Measurements from ENCODE around the gene ASAP2.
A peak's percentile ranks its signal among the peaks of the same experiment; 100 is the strongest.

The ASAP2 gene

GRCh38 chr2:9377461-9378097, 171.0 kb downstream of the ASAP2 start:
- Histone ChIP-seq H3K9ac (ENCODE audit: low read length) (no peak overlapping the region), H3K4me1 (ENCODE audit: control insufficient read depth, low read depth, low read length) (no peaks in the 10 kb centered on the region), H3K4ac (ENCODE audit: low read depth, low read length) (no peak overlapping the region), H3K36me3 (ENCODE audit: control insufficient read depth, insufficient read depth, low read length) (peaks cover 2% of the 10 kb centered on the region), H3K27ac (ENCODE audit: low read depth, low read length) (no peak overlapping the region), H3K27me3 (ENCODE audit: insufficient read depth, low read length, poor library complexity) (no peaks in the 10 kb centered on the region), H3K79me2 (ENCODE audit: control insufficient read depth, insufficient read depth, low read length) (no peaks in the 10 kb centered on the region), H2BK5ac (ENCODE audit: low read length) (no peak overlapping the region), H2AK5ac (ENCODE audit: low read length) (no peak overlapping the region), H2BK120ac (ENCODE audit: low read depth, low read length) (no peak overlapping the region), H3K56ac (ENCODE audit: low read length) (no peak overlapping the region), H3K79me1 (ENCODE audit: low read length) (no peaks in the 10 kb centered on the region), H3K23ac (ENCODE audit: low read length) (no peak overlapping the region), H3K4me2 (ENCODE audit: low read length) (no peak overlapping the region), H3K18ac (ENCODE audit: low read length) (no peak overlapping the region), H4K8ac (ENCODE audit: low read depth, low read length) (no peak overlapping the region), H3K4me3 (ENCODE audit: low read length) (no peak overlapping the region), H4K5ac (ENCODE audit: low read length) (no peak overlapping the region), H2BK15ac (replicated peaks; ENCODE audit: low read depth) (no peak overlapping the region)
- DNase-seq = no peak
- no CpG with 5 or more reads among the region's 9 CpGs for WGBS (ENCODE audit: extremely low coverage, insufficient coverage, low lambda C conversion rate)

DNA sequence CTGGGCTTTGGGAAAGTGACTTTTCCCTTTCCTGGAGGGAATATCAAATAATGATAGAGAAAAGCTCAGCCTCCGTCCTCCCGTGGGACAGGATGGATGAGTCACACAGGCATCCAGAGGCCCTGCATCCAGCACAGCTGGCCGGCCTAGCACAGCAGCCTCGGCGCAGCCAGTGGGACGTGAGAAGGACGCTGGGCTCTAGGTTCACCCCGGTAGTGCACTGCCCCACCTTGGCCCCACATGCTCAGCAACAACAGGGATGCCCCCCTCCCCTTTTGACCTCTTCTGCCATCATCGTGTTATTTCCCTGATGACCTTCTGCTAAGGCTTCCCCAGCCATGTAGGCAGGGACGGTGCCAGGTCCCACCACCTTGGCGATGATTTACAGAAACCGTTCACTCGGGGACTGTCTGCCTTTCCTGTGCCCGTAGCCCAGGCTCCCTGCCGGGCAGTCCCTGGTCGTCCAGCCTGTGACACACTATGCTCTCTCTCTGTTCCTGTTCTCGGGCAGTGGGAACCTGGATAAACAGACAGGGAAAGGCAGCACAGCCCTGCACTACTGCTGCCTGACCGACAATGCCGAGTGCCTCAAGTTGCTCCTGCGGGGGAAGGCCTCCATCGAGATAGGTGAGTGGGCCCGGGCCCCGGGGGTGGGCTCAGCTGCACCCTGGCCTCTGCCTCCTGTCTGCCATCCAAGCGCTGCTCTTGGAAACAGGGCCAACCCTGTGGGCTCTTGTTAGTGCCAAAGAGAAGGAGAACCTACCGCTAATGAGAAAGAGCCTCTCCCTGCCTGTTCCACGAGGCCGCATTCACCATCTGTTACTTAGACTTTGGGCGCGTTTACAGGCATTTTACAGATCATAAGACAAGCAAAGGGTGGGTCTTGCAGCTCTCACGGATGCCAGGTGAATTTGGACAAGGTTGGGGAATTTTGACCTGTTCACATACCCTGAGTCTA, 172.1 kb downstream of the ASAP2 start:
- Histone ChIP-seq H3K4ac (ENCODE audit: low read depth, low read length) (no peak overlapping the region), H3K79me1 (ENCODE audit: low read length) (no peaks in the 10 kb centered on the region), H3K23ac (ENCODE audit: low read length) (no peak overlapping the region), H2AK5ac (ENCODE audit: low read length) (no peak overlapping the region), H3K56ac (ENCODE audit: low read length) (no peak overlapping the region), H3K27ac (ENCODE audit: low read depth, low read length) (no peak overlapping the region), H3K36me3 (ENCODE audit: control insufficient read depth, insufficient read depth, low read length) (peaks cover 2% of the 10 kb centered on the region), H3K9ac (ENCODE audit: low read length) (no peak overlapping the region), H4K8ac (ENCODE audit: low read depth, low read length) (no peak overlapping the region), H3K27me3 (ENCODE audit: insufficient read depth, low read length, poor library complexity) (no peaks in the 10 kb centered on the region), H3K79me2 (ENCODE audit: control insufficient read depth, insufficient read depth, low read length) (no peaks in the 10 kb centered on the region), H2BK120ac (ENCODE audit: low read depth, low read length) (no peak overlapping the region), H4K5ac (ENCODE audit: low read length) (no peak overlapping the region), H2BK15ac (replicated peaks; ENCODE audit: low read depth) (no peak overlapping the region), H3K4me3 (ENCODE audit: low read length) (no peak overlapping the region), H3K4me2 (ENCODE audit: low read length) (no peak overlapping the region), H3K18ac (ENCODE audit: low read length) (no peak overlapping the region), H2BK5ac (ENCODE audit: low read length) (no peak overlapping the region), H3K4me1 (ENCODE audit: control insufficient read depth, low read depth, low read length) (no peaks in the 10 kb centered on the region)
- DNase-seq = peak; percentile 55
- WGBS (ENCODE audit: extremely low coverage, insufficient coverage, low lambda C conversion rate) = no CpG with 5 or more reads among the region's 30 CpGs

- Histone ChIP-seq H3K9ac (ENCODE audit: low read length) (no peak overlapping the region), H3K79me2 (ENCODE audit: control insufficient read depth, insufficient read depth, low read length) (no peaks in the 10 kb centered on the region), H3K56ac (ENCODE audit: low read length) (no peak overlapping the region), H3K23ac (ENCODE audit: low read length) (no peak overlapping the region), H3K4ac (ENCODE audit: low read depth, low read length) (no peak overlapping the region), H3K4me3 (ENCODE audit: low read length) (no peak overlapping the region), H2AK5ac (ENCODE audit: low read length) (no peak overlapping the region), H3K4me2 (ENCODE audit: low read length) (no peak overlapping the region), H3K27me3 (ENCODE audit: insufficient read depth, low read length, poor library complexity) (no peaks in the 10 kb centered on the region), H3K79me1 (ENCODE audit: low read length) (no peaks in the 10 kb centered on the region), H3K27ac (ENCODE audit: low read depth, low read length) (no peak overlapping the region), H3K36me3 (ENCODE audit: control insufficient read depth, insufficient read depth, low read length) (peaks cover 2% of the 10 kb centered on the region), H2BK5ac (ENCODE audit: low read length) (no peak overlapping the region), H2BK15ac (replicated peaks; ENCODE audit: low read depth) (no peak overlapping the region), H4K5ac (ENCODE audit: low read length) (no peak overlapping the region), H2BK120ac (ENCODE audit: low read depth, low read length) (no peak overlapping the region), H3K18ac (ENCODE audit: low read length) (no peak overlapping the region), H4K8ac (ENCODE audit: low read depth, low read length) (no peak overlapping the region), H3K4me1 (ENCODE audit: control insufficient read depth, low read depth, low read length) (no peaks in the 10 kb centered on the region)
- WGBS (ENCODE audit: extremely low coverage, insufficient coverage, low lambda C conversion rate) = no CpG with 5 or more reads among the region's 5 CpGs
- DNase-seq = no peak
Measured at GRCh38 chr2:9379391-9379755, 172.8 kb downstream of the ASAP2 start.

DNA sequence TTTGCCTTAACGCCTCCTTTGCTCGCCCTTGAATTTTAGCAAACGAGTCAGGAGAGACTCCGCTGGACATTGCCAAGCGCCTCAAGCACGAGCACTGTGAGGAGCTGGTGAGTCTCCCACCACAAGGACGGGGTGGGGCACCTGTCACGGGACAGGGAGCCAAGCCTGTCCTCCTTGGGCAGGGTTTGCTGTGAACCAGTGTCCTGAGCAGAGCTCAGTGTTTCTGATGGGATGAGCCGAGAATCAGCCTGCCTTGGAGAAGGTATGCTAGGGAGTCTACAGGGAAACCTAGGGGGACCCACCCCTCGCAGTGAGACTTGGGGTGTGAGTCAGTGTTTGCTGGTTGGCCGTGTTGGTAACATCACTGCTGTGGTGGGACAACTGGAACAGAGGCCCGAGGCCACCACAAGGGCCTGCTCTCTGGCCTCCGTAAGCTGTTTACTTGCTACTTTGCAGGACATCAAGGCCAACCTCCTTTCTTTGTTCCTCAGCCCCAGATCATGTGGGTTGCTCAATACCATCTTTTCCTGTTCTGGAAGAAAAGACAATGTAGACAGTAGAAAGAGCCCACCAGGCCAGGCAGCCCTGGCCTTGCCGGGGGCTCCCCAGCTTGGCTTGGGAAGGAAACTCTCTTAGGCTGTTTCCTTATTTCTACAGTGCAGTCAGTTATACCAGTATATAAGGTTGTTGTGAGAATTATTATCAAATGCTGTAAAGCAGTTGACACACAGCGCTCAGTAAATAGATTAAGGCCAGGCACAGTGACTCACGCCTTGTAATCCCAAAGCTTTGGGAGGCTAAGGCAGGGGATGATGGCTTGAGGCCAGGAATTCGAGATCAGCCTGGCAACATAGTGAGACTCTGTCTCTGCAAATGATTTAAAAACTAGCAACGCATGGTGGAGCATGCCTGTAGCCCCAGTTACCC, 174.4 kb downstream of the ASAP2 start:
- H2AK5ac ChIP-seq (ENCODE audit: low read length) = no peak overlapping the region
- no peak overlapping the region for H3K4ac ChIP-seq (ENCODE audit: low read depth, low read length)
- H3K9ac ChIP-seq (ENCODE audit: low read length) = no peak overlapping the region
- H2BK5ac ChIP-seq (ENCODE audit: low read length) = no peak overlapping the region
- no peak overlapping the region for H2BK120ac ChIP-seq (ENCODE audit: low read depth, low read length)
- no peaks in the 10 kb centered on the region for H3K4me1 ChIP-seq (ENCODE audit: control insufficient read depth, low read depth, low read length)
- no peak overlapping the region for H3K18ac ChIP-seq (ENCODE audit: low read length)
- H2BK15ac ChIP-seq (replicated peaks; ENCODE audit: low read depth) = no peak overlapping the region
- no peak overlapping the region for H3K4me2 ChIP-seq (ENCODE audit: low read length)
- no peak for DNase-seq
- peaks cover 2% of the 10 kb centered on the region for H3K36me3 ChIP-seq (ENCODE audit: control insufficient read depth, insufficient read depth, low read length)
- H3K27me3 ChIP-seq (ENCODE audit: insufficient read depth, low read length, poor library complexity) = no peaks in the 10 kb centered on the region
- no peak overlapping the region for H3K23ac ChIP-seq (ENCODE audit: low read length)
- H4K5ac ChIP-seq (ENCODE audit: low read length) = no peak overlapping the region
- no CpG with 5 or more reads among the region's 18 CpGs for WGBS (ENCODE audit: extremely low coverage, insufficient coverage, low lambda C conversion rate)
- H3K79me2 ChIP-seq (ENCODE audit: control insufficient read depth, insufficient read depth, low read length) = no peaks in the 10 kb centered on the region
- H3K56ac ChIP-seq (ENCODE audit: low read length) = no peak overlapping the region
- H3K4me3 ChIP-seq (ENCODE audit: low read length) = no peak overlapping the region
- H4K8ac ChIP-seq (ENCODE audit: low read depth, low read length) = no peak overlapping the region
- no peak overlapping the region for H3K27ac ChIP-seq (ENCODE audit: low read depth, low read length)
- H3K79me1 ChIP-seq (ENCODE audit: low read length) = no peaks in the 10 kb centered on the region

- no peak overlapping the region for H3K4me2 ChIP-seq (ENCODE audit: low read length)
- H3K27me3 ChIP-seq (ENCODE audit: insufficient read depth, low read length, poor library complexity) = no peaks in the 10 kb centered on the region
- H3K36me3 ChIP-seq (ENCODE audit: control insufficient read depth, insufficient read depth, low read length) = peaks cover 2% of the 10 kb centered on the region
- no peak for DNase-seq
- no peak overlapping the region for H3K4me3 ChIP-seq (ENCODE audit: low read length)
- H2BK15ac ChIP-seq (replicated peaks; ENCODE audit: low read depth) = no peak overlapping the region
- no peaks in the 10 kb centered on the region for H3K79me1 ChIP-seq (ENCODE audit: low read length)
- H3K56ac ChIP-seq (ENCODE audit: low read length) = no peak overlapping the region
- H2BK5ac ChIP-seq (ENCODE audit: low read length) = no peak overlapping the region
- no peaks in the 10 kb centered on the region for H3K79me2 ChIP-seq (ENCODE audit: control insufficient read depth, insufficient read depth, low read length)
- no CpG with 5 or more reads among the region's 6 CpGs for WGBS (ENCODE audit: extremely low coverage, insufficient coverage, low lambda C conversion rate)
- H2AK5ac ChIP-seq (ENCODE audit: low read length) = no peak overlapping the region
- no peak overlapping the region for H3K27ac ChIP-seq (ENCODE audit: low read depth, low read length)
- H2BK120ac ChIP-seq (ENCODE audit: low read depth, low read length) = no peak overlapping the region
- H3K4me1 ChIP-seq (ENCODE audit: control insufficient read depth, low read depth, low read length) = no peaks in the 10 kb centered on the region
- H3K9ac ChIP-seq (ENCODE audit: low read length) = no peak overlapping the region
- H3K23ac ChIP-seq (ENCODE audit: low read length) = no peak overlapping the region
- no peak overlapping the region for H3K4ac ChIP-seq (ENCODE audit: low read depth, low read length)
- no peak overlapping the region for H4K5ac ChIP-seq (ENCODE audit: low read length)
- no peak overlapping the region for H3K18ac ChIP-seq (ENCODE audit: low read length)
- H4K8ac ChIP-seq (ENCODE audit: low read depth, low read length) = no peak overlapping the region
Measured at GRCh38 chr2:9382604-9383235, 176.1 kb downstream of the ASAP2 start.

All from mesendoderm (in vitro differentiated cells).